Measurements from ENCODE around the gene ANKS1B. TPM values are rescaled to one million over a fixed set of nuclear protein-coding genes. Genes with fewer than 3 reads are reported as not detected.

The ANKS1B gene
- total RNA-seq, 4 donors from 2014 or later, result 14.0 to 38.4 (median 28.6) TPM

DNA sequence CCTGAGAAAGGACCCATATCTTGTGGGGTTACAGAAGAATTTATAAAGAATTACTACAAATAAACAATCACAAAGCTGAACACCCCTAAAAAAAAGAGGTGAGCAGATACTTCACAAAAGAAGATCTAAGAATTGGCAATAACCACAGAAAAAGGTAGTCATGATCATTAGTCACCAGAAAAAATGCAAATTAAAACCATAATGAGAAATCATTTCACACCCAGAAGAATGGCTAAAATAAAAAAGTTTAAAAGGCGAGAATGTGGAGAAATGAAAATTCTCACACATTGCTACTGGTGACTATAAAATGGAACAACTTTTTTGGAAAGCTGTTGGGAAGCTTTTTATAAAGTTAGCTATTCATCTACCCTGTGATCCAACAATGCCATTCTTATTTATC, 545.3 kb downstream of the ANKS1B start:
- Histone ChIP-seq H3K27ac (no peak overlapping the region), H3K4me1 (no peaks in the 10 kb centered on the region), H3K9me3 (no peaks in the 10 kb centered on the region), H3K4me3 (no peak overlapping the region), H3K36me3 (no peaks in the 10 kb centered on the region), H3K27me3 (no peaks in the 10 kb centered on the region)
- no peak for DNase-seq (ENCODE audit: low spot score in 2 of 2)
- TF ChIP-seq, protein P1, sequence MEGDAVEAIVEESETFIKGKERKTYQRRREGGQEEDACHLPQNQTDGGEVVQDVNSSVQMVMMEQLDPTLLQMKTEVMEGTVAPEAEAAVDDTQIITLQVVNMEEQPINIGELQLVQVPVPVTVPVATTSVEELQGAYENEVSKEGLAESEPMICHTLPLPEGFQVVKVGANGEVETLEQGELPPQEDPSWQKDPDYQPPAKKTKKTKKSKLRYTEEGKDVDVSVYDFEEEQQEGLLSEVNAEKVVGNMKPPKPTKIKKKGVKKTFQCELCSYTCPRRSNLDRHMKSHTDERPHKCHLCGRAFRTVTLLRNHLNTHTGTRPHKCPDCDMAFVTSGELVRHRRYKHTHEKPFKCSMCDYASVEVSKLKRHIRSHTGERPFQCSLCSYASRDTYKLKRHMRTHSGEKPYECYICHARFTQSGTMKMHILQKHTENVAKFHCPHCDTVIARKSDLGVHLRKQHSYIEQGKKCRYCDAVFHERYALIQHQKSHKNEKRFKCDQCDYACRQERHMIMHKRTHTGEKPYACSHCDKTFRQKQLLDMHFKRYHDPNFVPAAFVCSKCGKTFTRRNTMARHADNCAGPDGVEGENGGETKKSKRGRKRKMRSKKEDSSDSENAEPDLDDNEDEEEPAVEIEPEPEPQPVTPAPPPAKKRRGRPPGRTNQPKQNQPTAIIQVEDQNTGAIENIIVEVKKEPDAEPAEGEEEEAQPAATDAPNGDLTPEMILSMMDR (IDR thresholded peaks at IDR 0.05), result no peak
- TF ChIP-seq POLR2A (IDR thresholded peaks at IDR 0.05) (no peak), EP300 (IDR thresholded peaks at IDR 0.05) (no peak)
- WGBS, 2 donors, result 94 to 95% methylated on average over 1 of the region's 1 CpG

DNA sequence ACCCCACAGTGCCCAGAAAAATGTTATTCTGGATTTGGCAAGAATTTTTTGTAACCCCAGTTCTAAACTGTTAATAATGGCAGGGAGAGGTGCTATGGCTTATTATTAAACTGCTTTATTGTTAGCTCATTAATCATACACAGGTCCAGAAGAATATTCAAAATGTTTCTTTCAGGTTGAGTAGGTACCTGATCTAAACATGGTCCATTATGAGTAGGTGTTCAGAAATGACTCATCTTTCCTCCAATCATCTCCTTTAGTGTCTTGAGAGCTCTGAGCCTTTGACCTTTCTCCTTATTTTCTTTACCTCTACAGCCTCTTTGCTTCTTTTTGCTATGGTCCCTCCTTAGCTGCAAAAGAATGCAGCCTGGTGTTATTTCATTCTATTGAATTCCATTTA, 548.2 kb downstream of the ANKS1B start:
- DNase-seq (ENCODE audit: low spot score in 2 of 2), result no peak
- H3K27ac ChIP-seq, result no peak overlapping the region
- H3K27me3 ChIP-seq, result no peaks in the 10 kb centered on the region
- TF ChIP-seq POLR2A (IDR thresholded peaks at IDR 0.05), result no peak
- TF ChIP-seq, protein P1 (IDR thresholded peaks at IDR 0.05), result no peak
- TF ChIP-seq EP300 (IDR thresholded peaks at IDR 0.05), result no peak
- no peaks in the 10 kb centered on the region for H3K9me3 ChIP-seq
- no peaks in the 10 kb centered on the region for H3K4me1 ChIP-seq
- H3K36me3 ChIP-seq, result no peaks in the 10 kb centered on the region
- no peak overlapping the region for H3K4me3 ChIP-seq

DNA sequence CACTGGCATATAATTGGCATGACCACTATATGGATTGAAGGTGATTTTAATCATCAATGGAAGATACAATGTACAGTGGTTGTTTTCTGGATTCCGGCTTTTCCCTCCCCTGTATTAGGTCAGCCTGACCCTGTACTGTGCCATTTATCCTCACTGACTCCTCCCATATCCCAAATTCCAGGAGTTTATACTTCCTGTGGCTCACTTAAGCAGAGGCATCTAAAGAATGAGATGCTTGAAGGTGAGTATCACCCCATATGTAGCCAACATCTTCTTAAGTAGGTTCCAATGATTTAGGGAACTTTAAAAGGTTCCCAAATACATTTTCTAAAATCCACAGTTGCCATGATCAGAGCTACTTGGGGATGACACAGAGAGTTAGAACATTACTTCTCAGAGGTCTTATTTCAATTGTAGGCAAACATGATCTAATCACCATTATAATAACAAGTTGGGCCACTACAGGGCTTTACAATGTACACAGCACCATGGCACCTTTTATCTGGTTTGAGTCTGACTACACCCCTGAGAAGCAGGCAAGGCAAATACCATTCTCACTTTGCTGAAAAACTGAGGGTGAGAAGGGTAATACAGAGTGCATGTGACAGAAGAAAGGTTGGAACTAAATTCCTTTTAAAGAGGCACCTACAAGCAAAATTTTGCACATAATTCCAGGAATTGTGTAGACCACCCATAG, 549.5 kb downstream of the ANKS1B start:
- TF ChIP-seq EP300 (IDR thresholded peaks at IDR 0.05), result no peak
- 93% methylated on average over 1 of the region's 1 CpG for WGBS, 2 donors
- H3K4me1 ChIP-seq, result no peaks in the 10 kb centered on the region

DNA sequence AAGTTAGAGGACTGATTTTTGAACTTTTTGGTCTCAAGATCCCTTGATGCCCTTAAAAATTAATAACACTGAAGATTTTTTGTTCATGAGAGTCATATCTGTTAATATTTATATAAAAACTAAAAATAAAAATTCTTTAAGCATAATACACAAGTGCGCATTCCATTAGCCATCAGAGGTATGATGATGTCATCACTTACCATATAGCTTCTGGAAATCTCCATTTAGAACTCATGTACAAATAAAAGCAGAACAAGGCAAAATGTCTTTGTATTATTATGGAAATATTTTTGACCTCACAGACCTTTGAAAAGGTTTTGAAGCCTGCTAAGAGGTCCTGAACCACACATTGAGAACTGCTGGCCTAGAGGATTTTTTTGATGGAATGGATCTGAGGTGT, 551.6 kb downstream of the ANKS1B start:
- TF ChIP-seq EP300 (IDR thresholded peaks at IDR 0.05), result no peak
- TF ChIP-seq, protein P1 (IDR thresholded peaks at IDR 0.05), result no peak
- no peak for TF ChIP-seq POLR2A (IDR thresholded peaks at IDR 0.05)
- WGBS, 2 donors, result 97 to 98% methylated on average over 1 of the region's 1 CpG
- no peak overlapping the region for H3K27ac ChIP-seq

More for the DNA sequence above, 549.5 kb downstream of the ANKS1B start:
- no peak for DNase-seq (ENCODE audit: low spot score in 2 of 2)
- H3K9me3 ChIP-seq, result no peaks in the 10 kb centered on the region
- no peak overlapping the region for H3K4me3 ChIP-seq
- no peak overlapping the region for H3K27ac ChIP-seq
- H3K27me3 ChIP-seq, result no peaks in the 10 kb centered on the region
- H3K36me3 ChIP-seq, result no peaks in the 10 kb centered on the region

DNA sequence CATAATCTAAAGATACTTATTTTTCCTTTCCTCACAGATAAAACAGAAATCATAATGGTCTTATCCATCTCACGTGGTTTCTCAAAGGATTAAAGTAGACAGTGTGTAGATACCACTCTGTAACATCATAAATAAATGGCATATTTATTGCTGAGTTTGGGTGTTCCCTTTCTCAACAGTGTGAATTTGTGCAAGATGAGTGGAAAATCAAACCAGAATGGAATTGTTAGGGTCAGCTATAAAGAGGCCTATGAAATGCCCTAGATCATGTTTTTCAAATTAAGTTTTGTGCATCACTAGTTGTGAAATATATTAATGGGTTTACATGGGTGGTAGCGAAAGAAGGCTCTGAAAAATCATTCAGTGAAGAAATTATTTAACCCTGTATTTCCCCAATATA, 553.5 kb downstream of the ANKS1B start:
- Histone ChIP-seq H3K4me3 (no peak overlapping the region), H3K4me1 (no peaks in the 10 kb centered on the region), H3K36me3 (no peaks in the 10 kb centered on the region), H3K27me3 (no peaks in the 10 kb centered on the region), H3K9me3 (no peaks in the 10 kb centered on the region), H3K27ac (no peak overlapping the region)
- no peak for DNase-seq (ENCODE audit: low spot score in 2 of 2)
- 68 to 82% methylated on average over 2 of the region's 2 CpGs for WGBS, 2 donors
- no peak for TF ChIP-seq POLR2A (IDR thresholded peaks at IDR 0.05)
- TF ChIP-seq EP300 (IDR thresholded peaks at IDR 0.05), result no peak
- TF ChIP-seq, protein P1 (IDR thresholded peaks at IDR 0.05), result no peak

More for the DNA sequence above, 551.6 kb downstream of the ANKS1B start:
- H3K27me3 ChIP-seq, result no peaks in the 10 kb centered on the region
- DNase-seq (ENCODE audit: low spot score in 2 of 2), result no peak
- no peaks in the 10 kb centered on the region for H3K36me3 ChIP-seq
- H3K9me3 ChIP-seq, result no peaks in the 10 kb centered on the region
- H3K4me1 ChIP-seq, result no peaks in the 10 kb centered on the region
- H3K4me3 ChIP-seq, result no peak overlapping the region
